K562 (cell line): Measurements from ENCODE around the gene PTPRM.

Experiments
- MED1 ChIP-seq: sonication (generic); formaldehyde crosslinking; IDR thresholded peaks from 2 replicates; pipeline ENCODE4 v1.8.1; 2023; ENCODE audit warnings: missing genetic modification reagents, borderline replicate concordance
- MEF2A ChIP-seq: IDR thresholded peaks from 2 replicates; pipeline ENCODE4 v1.6.1; 2011; ENCODE audit warnings: low read depth, mild to moderate bottlenecking, low read length, moderate library complexity; ENCODE audit not compliant: control insufficient read depth
- ZNF197 ChIP-seq: fragments of 200-800 bp; sonication (Bioruptor generic); IDR thresholded peaks from 2 replicates; pipeline ENCODE4 v1.6.1; 2016; ENCODE audit warnings: low read depth, missing genetic modification characterization, missing compliant biosample characterization

DNA sequence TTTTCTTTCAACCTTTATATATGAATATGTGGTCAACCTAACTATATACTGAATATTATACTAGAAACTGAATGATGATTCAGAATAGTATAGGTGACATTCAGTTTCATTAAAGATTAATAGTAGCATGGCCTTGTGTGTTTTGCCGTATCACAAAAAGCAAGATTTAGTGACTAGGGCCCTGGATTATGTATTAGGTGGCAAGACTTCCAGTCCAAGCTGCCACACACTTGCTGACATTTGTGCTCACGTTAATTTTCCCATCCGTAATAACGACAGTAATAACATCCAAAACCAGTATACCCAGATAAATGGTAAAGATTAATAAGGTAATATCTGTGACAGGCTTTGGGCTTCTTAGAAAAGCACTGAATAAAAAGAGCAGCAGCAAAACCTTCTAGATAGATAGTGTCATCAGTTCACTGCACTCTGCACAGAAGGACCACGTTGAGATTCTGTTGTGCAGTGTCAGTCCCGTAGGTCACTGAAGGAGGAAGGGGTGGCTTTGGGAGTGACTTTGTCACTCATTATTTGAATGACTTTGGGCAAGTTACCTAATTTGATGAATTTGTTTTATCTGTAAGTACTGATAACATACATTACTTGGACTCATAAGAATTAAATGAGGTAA is 451.7 kb downstream of the PTPRM start:
- TF ChIP-seq MED1 (CRISPR knock-in tag), result no peak
- no peak for TF ChIP-seq MEF2A
- no peak for TF ChIP-seq ZNF197
